PC-3 (cell line): Measurements from ENCODE around the gene DLG1.

ENCODE experiments used
- CTCF ChIP-seq: fragments of 300-600 bp; sonication (generic); conservative IDR thresholded peaks from 2 replicates; pipeline ENCODE4 v1.5.1; 2017; ENCODE audit warnings: antibody characterized with exemption, low read depth, mild to moderate bottlenecking, low read length
- EZH2 ChIP-seq: fragments of 300-600 bp; sonication (generic); IDR thresholded peaks from one replicate; pipeline ENCODE4 v1.6.1; 2017; ENCODE audit warnings: antibody characterized with exemption, mild to moderate bottlenecking, low read length; ENCODE audit not compliant: unreplicated experiment
- EZH2phosphoT487 ChIP-seq: fragments of 300-600 bp; sonication (generic); IDR thresholded peaks from 2 replicates; pipeline ENCODE4 v1.6.1; 2018; ENCODE audit warnings: mild to moderate bottlenecking, antibody characterized with exemption, low read length, borderline replicate concordance

- TF ChIP-seq CTCF (no peak), EZH2phosphoT487 (no peak), EZH2 (no peak)
These were observed 44.7 kb upstream of the DLG1 start for GRCh38 chr3:197343111-197343510.
